ENCODE measurements around the gene PLA2R1. TPM values are rescaled to one million over a fixed set of nuclear protein-coding genes. Genes with fewer than 3 reads are reported as not detected.
A peak's percentile ranks its signal among the peaks of the same experiment; 100 is the strongest.

Gene PLA2R1
- total and polyA plus RNA-seq, 10 of the 15 experiments (the other 5 are each of a cell fraction or from before 2014, with no cell fraction given): 0.01 to 0.05 (median 0.02) TPM; not detected in 6

- no peak for TF ChIP-seq ELK1 (IDR thresholded peaks at IDR 0.05; ENCODE audit: low read depth, low read length)
- TF ChIP-seq GABPA (IDR thresholded peaks at IDR 0.05; ENCODE audit: low read depth): no peak
- 0 out of 2 replicates have a peak, but pooled peaks have one; percentile 22 for TF ChIP-seq YY1 (IDR thresholded peaks at IDR 0.05; ENCODE audit: low read depth, low read length)
These were observed 122.5 kb downstream of the PLA2R1 start (continued) for GRCh38 chr2:159939946-159940345.

GRCh38 chr2:159938395-159938794 lies 124.0 kb downstream of the PLA2R1 start:
- CTCF ChIA-PET: interaction anchor here (0.8 to 6.3 kb wide), 20 partner anchors 10 to 805 kb away, joined by 3 to 72 read pairs (median 8); no protein-coding TSS in a partner anchor
- POLR2A ChIA-PET: interaction anchor here (0.6 to 46.2 kb wide), 2 partner anchors 39 to 161 kb away, joined by 3 to 840 read pairs; partner anchors contain the start of gene LY75
- Histone ChIP-seq H3K27ac (ENCODE audit: control insufficient read depth, insufficient read depth) (no peak overlapping the region), H3K27me3 (replicated peaks in 1 of 2; ENCODE audit: control insufficient read depth in 2 of 2, insufficient read depth in 2 of 2, low read length in 1 of 2) (no peaks in the 10 kb centered on the region), H3K4me1 (ENCODE audit: control insufficient read depth, insufficient read depth, low read length) (peaks cover 15% of the 10 kb centered on the region), H3K79me2 (ENCODE audit: control insufficient read depth, insufficient read depth, low read length) (no peaks in the 10 kb centered on the region), H3K4me3 (no peak overlapping the region), H2AFZ (ENCODE audit: control insufficient read depth, low read depth, low read length) (peak overlapping the region; percentile 33), H4K20me1 (ENCODE audit: control insufficient read depth, insufficient read depth) (no peaks in the 10 kb centered on the region), H3K9ac (ENCODE audit: control insufficient read depth, insufficient read depth, low read length) (no peak overlapping the region), H3K36me3 (ENCODE audit: control insufficient read depth in 2 of 2, insufficient read depth in 2 of 2, low read length in 1 of 2) (no peaks in the 10 kb centered on the region), H3K9me3 (replicated peaks; ENCODE audit: control insufficient read depth, insufficient read depth, low read length) (peaks cover 1% of the 10 kb centered on the region; the same call in 2 of the 3 replicates), H3K4me2 (ENCODE audit: control insufficient read depth, insufficient read depth) (no peak overlapping the region)
- no peak for ATAC-seq
- no TSS peak for BruUV-seq (replicated peaks)
- RAD21 ChIA-PET (ENCODE audit: unreplicated experiment): interaction anchor here (0.5 to 5.2 kb wide), 17 partner anchors 10 to 385 kb away, joined by 3 to 45 read pairs (median 12); partner anchors contain the start of genes LY75 and MARCHF7
- FAIRE-seq: no peak
- SMC1A ChIA-PET (ENCODE audit: uncharacterized antibody, unreplicated experiment): interaction anchor here (0.8 to 51.7 kb wide), 17 partner anchors 8 to 324 kb away, joined by 3 to 1536 read pairs (median 10); partner anchors contain the start of genes CD302 and LY75
- no peak for DNase-seq (ENCODE audit: low read depth, low spot score)
- no peak for TF ChIP-seq E2F4 (IDR thresholded peaks at IDR 0.05; ENCODE audit: low read depth, low read length)
- TF ChIP-seq NR2C1 (IDR thresholded peaks at IDR 0.05): no peak
- intact Hi-C loops (cut with micrococcal nuclease; ENCODE audit: unreplicated experiment) (loop anchor here (10.0 kb wide), 1 partner anchor 324 kb away; the partner anchor contains the start of gene BAZ2B), in situ Hi-C loops (cut with MboI) (no loop called here)
- WGBS (ENCODE audit: insufficient coverage, insufficient replicate concordance, low lambda C conversion rate, missing lambda C conversion rate): 93% methylated on average over 3 of the region's 3 CpGs
